Heart right ventricle (tissue), 16 donors: ENCODE data around the gene E2F6. TPM values are rescaled to one million over a fixed set of nuclear protein-coding genes. Genes with fewer than 3 reads are reported as not detected.

Experiments used
- ATAC-seq, 8 donors: fragments of 200-7000 bp; cut with Tn5 transposase; one replicate each; pipeline ENCODE4 v1.9.1; 2020; ENCODE audit warnings: mild to moderate bottlenecking in 8 of 8, moderate library complexity in 8 of 8, moderate number of reproducible peaks in 1 of 8
- DNase-seq, 2 donors: peaks; one replicate each; pipeline ENCODE4 v3.0.0-alpha.2; 2020
- H3K27ac ChIP-seq, 10 donors: fragments of 200-600 bp; sonication (generic) in 2 of 10; one replicate each; pipeline versions ENCODE4 v1.5.0 to v1.8.0; 2020 to 2022; ENCODE audit warnings: mild to moderate bottlenecking in 3 of 10
- H3K27me3 ChIP-seq, 7 donors: fragments of 200-600 bp; one replicate each; pipeline ENCODE4 v1.8.0; 2021 to 2022; ENCODE audit warnings: mild to moderate bottlenecking in 2 of 7
- H3K36me3 ChIP-seq, 9 donors: fragments of 200-600 bp; sonication (generic) in 1 of 9; one replicate each; pipeline versions ENCODE4 v1.5.0 to v1.8.0; 2020 to 2022; ENCODE audit warnings: mild to moderate bottlenecking in 2 of 9
- H3K4me1 ChIP-seq, 9 donors: fragments of 200-600 bp; sonication (generic) in 1 of 9; one replicate each; pipeline versions ENCODE4 v1.5.0 to v1.8.0; 2020 to 2022; ENCODE audit warnings: mild to moderate bottlenecking in 4 of 9
- H3K4me3 ChIP-seq, 10 donors: fragments of 200-600 bp; sonication (generic) in 2 of 10; one replicate each; pipeline versions ENCODE4 v1.5.0 to v1.8.0; 2020 to 2022; ENCODE audit warnings: mild to moderate bottlenecking in 7 of 10, moderate library complexity in 2 of 10
- H3K9me3 ChIP-seq, 11 donors: fragments of 200-600 bp in 10 of 11; sonication (generic) in 2 of 11; one replicate each; pipeline versions ENCODE4 v1.5.0 to v1.8.0; 2013 to 2022; ENCODE audit warnings: mild to moderate bottlenecking in 2 of 11, control low read depth in 1 of 11, moderate library complexity in 1 of 11
- CTCF ChIP-seq, 9 donors: fragments of 200-600 bp; sonication (generic) in 2 of 9; IDR thresholded peaks; one replicate each; pipeline versions ENCODE4 v1.5.0 to v1.8.0; 2021 to 2022; ENCODE audit warnings: antibody characterized with exemption in 9 of 9, mild to moderate bottlenecking in 5 of 9, moderate library complexity in 1 of 9
- WGBS, 2 donors: extraction: QIAGEN DNeasy Blood & Tissue Kit; methylation state at CpG; one replicate each; pipeline ENCODE4 v1.1.7; 2013; ENCODE audit warnings: inconsistent platforms in 1 of 2; 5-methylcytosine and 5-hydroxymethylcytosine counted together
- intact Hi-C, 10 donors: fragments of 100-400 bp; cut with DNase I; formaldehyde crosslinking; loops; one replicate each; pipeline versions ENCODE4 v1.11.1 to v1.14.2; 2022
- polyA plus RNA-seq, 2 donors: library from polyadenylated mRNA; stranded (reverse); fragments of 200-250 nt; gene quantifications; one replicate each; pipeline ENCODE4 v1.2.3, GENCODE V29; 2013
- total RNA-seq, 10 donors: library from RNA; stranded (reverse); fragmentation: NEBNext Ultra II Directional in 3 of 10; extraction: Animal tissue kit (Norgen Biotek cat#: 25700) in 3 of 10; gene quantifications; one replicate each; pipeline versions ENCODE4 v1.2.1 to v1.2.4, GENCODE V29; 2021 to 2023
- donor health status: Arrhythmogenic right ventricular cardiomyopathy.
- donor health status: ischemic (EF 13 %, LVEDD 7.1; RV severe dilation, severe dysfunction).
- donor health status: healthy with polysubstance abuse.
- donor health status: DM: no; HTN: yes; CAD: no.
- donor health status: DM: no; HTN: no; CAD: no.
- donor health status: ischemic (EF 25% LVEDD 6.9; RV normal size, moderate dysfunction).
- donor health status: ischemic (EF 25% LVEDD 5.7; RV mildly dilated, moderate dysfunction).
- donor health status: healthy.
- donor health status: DM: yes; HTN: yes; CAD: no.
- donor health status: Ischemic cardiomyopathy.
- donor health status: ischemic (EF 35%, LVEDD 5.7; RV mildly dilated, moderate dysfunction).
- donor health status: nonischemic (EF 11% LVEDD 7.7; RV severe dilation, severe dysfunction).
- donor health status: DM: yes; HTN: yes; CAD: no.
- donor health status: PGD.
- donor health status: ischemic (EF 29% LVEDD 5.4; RV normal size, mild dysfunction).
- donor health status: nonischemic (EF 23%, LVEDD 6.1; RV moderate dilation, normal function).

E2F6 gene
- total and polyA plus RNA-seq, 12 donors, result 8.1 to 18.6 (median 13.6) TPM

DNA sequence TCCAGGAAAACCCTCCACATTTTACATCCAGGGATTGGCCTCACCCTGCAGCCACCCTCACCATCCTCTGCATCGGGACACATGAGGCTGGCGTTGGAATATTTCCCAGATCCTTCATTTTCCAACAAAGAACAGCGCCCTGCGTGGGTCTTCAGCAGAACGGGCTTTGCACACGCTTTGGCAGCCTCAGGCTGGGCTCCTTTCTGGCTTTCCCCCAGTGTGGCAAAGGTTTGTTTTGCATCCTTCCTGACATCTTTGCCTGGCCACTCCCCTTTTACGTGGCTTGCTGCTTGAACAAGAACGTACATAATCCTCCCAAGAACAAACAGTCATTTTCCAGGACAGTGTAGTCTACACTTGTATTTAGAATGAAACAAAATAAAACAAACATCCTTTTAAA is 42.3 kb upstream of the E2F6 start:
- no peak for ATAC-seq
- TF ChIP-seq CTCF (IDR thresholded peaks at IDR 0.05), result no peak
- Histone ChIP-seq H3K36me3 (no peaks in the 10 kb centered on the region), H3K27me3 (peaks cover 0 to 3% (median 0%) of the 10 kb centered on the region in 7 donors), H3K4me3 (no peak overlapping the region), H3K4me1 (peaks cover 0 to 12% (median 0%) of the 10 kb centered on the region in 9 donors), H3K9me3 (peaks cover 0 to 7% (median 0%) of the 10 kb centered on the region in 11 donors), H3K27ac (no peak overlapping the region)
- whole genome bisulfite sequencing, 2 donors, result 65 to 73% methylated on average over 8 of the region's 8 CpGs
- intact Hi-C loops, result no loop called here
- DNase-seq, result no peak

DNA sequence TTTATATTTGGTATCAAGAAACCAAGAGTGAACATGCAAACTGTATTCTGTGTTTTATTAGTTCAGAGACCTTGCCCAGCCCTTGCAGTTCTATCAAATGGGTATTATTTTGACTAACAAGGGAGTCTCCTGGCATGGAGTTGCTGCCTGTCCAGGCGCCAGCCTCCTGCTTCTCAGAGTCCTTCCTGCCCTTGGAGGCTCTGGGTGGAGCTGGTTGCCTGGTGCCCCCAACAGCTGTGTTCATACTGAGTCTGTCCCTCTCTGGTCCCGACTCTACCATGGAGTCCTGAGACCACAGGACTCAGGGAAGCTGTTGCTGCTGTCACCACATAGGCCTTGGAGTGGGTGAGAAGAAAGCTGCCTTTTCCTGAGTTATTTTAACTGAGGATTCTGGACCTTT is 41.6 kb upstream of the E2F6 start:
- WGBS, 2 donors, result 57 to 65% methylated on average over 2 of the region's 2 CpGs

DNA sequence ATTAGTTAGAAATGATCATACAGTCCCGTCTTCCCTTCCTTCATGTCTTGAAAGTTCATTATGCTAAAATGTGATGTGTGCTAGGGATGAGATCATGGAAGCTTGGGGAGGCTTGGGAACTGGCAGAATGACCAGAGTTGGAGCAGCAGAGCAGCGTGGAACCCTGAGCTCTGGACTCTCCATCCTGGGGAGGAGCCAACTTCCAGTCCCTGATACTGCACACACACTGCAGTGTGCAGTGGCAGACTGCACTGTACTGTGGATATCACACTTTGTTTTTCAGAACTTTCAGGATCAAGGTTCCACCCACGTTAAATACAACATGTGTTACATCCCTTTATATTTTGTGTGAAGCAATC is 40.6 kb upstream of the E2F6 start:
- H3K4me3 ChIP-seq, result no peak overlapping the region
- peak overlapping the region in 1 of 10 donors; percentile 13 for H3K27ac ChIP-seq
- H3K4me1 ChIP-seq, result peaks cover 0 to 12% (median 0%) of the 10 kb centered on the region in 9 donors
- DNase-seq (no peak), ATAC-seq (peak in 4 of 8 donors; percentile 56 to 78 (median 74))
- H3K36me3 ChIP-seq, result no peaks in the 10 kb centered on the region
- H3K9me3 ChIP-seq, result peaks cover 0 to 13% (median 0%) of the 10 kb centered on the region in 11 donors
- intact Hi-C loops, result no loop called here
- no peak for TF ChIP-seq CTCF (IDR thresholded peaks at IDR 0.05)
- peaks cover 0 to 3% (median 0%) of the 10 kb centered on the region in 7 donors for H3K27me3 ChIP-seq
- 47 to 51% methylated on average over 3 of the region's 3 CpGs for WGBS, 2 donors

More for the DNA sequence above, 41.6 kb upstream of the E2F6 start:
- peaks cover 0 to 13% (median 0%) of the 10 kb centered on the region in 11 donors for H3K9me3 ChIP-seq
- peak in 1 of 8 donors; percentile 18 for ATAC-seq
- no peak for DNase-seq
- H3K4me3 ChIP-seq, result no peak overlapping the region
- no peak for TF ChIP-seq CTCF (IDR thresholded peaks at IDR 0.05)
- H3K27ac ChIP-seq, result no peak overlapping the region
- no peaks in the 10 kb centered on the region for H3K36me3 ChIP-seq
- intact Hi-C loops, result no loop called here
- peaks cover 0 to 12% (median 0%) of the 10 kb centered on the region in 9 donors for H3K4me1 ChIP-seq
- peaks cover 0 to 3% (median 0%) of the 10 kb centered on the region in 7 donors for H3K27me3 ChIP-seq

DNA sequence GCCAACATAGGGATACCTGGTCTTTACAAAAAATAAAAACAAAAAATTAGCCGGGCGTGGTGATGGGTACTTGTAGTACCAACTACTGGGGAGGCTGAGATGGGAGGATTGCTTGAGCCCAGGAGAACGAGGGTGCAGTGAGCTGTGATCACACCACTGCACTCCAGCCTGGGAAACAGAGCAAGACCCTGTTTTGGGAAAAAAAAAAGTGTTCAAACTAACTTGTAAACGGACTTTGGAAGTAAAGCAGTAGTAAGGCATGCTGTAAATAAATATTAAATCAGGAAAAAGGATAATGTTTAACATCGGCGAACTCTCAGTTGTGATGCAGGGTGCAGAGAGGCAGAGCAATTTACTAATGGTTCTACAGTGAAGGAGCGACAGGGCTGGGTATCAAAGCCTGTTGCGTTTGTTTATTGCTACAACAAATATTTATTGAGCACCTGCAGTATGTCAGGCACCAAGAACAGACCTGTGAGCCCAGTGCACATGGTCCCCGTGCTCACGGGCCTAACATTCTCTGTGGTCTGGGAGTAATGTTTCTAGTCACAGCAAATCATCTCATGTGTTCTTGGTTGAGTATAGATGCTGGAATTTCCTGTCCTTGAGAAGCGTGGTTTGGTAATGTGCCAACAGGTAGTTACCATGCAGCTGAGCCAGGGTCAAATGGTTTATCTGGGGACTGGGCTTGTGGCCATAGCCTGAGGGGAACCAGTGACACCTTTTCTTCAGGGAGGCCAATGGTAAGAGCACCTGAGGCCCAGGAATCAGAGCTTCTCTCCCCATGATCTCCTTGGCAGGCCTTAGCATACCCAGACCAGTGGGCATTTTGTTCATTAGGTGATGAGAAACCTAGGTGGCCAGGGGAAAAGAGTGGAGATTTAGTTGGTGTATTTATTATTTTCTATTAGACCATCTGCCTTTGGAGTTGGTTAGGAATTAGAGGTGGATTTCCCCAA is 40.0 kb upstream of the E2F6 start:
- 77% methylated on average over 11 of the region's 11 CpGs for WGBS, 2 donors
- peaks cover 0 to 12% (median 0%) of the 10 kb centered on the region in 9 donors for H3K4me1 ChIP-seq
- H3K36me3 ChIP-seq, result no peaks in the 10 kb centered on the region
- ATAC-seq, result peak in 2 of 8 donors; percentile 12 to 28
- no peak for DNase-seq
- intact Hi-C loops, result no loop called here
- H3K27me3 ChIP-seq, result peaks cover 0 to 1% (median 0%) of the 10 kb centered on the region in 7 donors
- TF ChIP-seq CTCF (IDR thresholded peaks at IDR 0.05), result no peak
- H3K27ac ChIP-seq, result peak overlapping the region in 1 of 10 donors; percentile 13
- peaks cover 0 to 13% (median 0%) of the 10 kb centered on the region in 11 donors for H3K9me3 ChIP-seq
- no peak overlapping the region for H3K4me3 ChIP-seq
